Endothelial cell of umbilical vein (primary cell): ENCODE results near the gene HMG20B. TPM values are rescaled to one million over a fixed set of nuclear protein-coding genes. Genes with fewer than 3 reads are reported as not detected.

Experiments
- BruUV-seq: library from RNA; stranded (reverse); fragments of 400-500 nt; replicated peaks from 2 replicates; lab custom pipeline; 2021; lab: Mats Ljungman, UMichigan
- CTCF ChIA-PET: fragments of 300-600, 350-600 bp; sonication (Branson Sonifier 250); formaldehyde crosslinking; loops from one replicate; lab custom pipeline; 2021; ENCODE audit warnings: antibody characterized with exemption, inconsistent platforms; lab: Charles Lee
- POLR2A ChIA-PET: fragments of 300-600, 350-600 bp; sonication (Branson Sonifier 250); formaldehyde crosslinking; loops from one replicate; lab custom pipeline; 2021; ENCODE audit warnings: antibody characterized with exemption, inconsistent platforms; lab: Charles Lee
- DNase-seq: peaks from one replicate; pipeline ENCODE4 v3.0.0-alpha.2; 2011; ENCODE audit warnings: low read depth, low spot score
- FAIRE-seq: peaks from 2 replicates; lab custom pipeline; 2011; peaks lifted over from hg19 to GRCh38; lab: Jason Lieb, UNC
- H2AFZ ChIP-seq: 2 replicates; pipeline ENCODE4 v1.6.0; 2012; ENCODE audit warnings: low read depth, low read length, control low read depth, inconsistent platforms
- H3K27ac ChIP-seq: 2 replicates; pipeline ENCODE4 v1.5.1; 2011; ENCODE audit warnings: low read depth, mild to moderate bottlenecking, control low read depth, low read length, moderate library complexity; ENCODE audit not compliant: insufficient read depth
- H3K27me3 ChIP-seq, 2 experiments: 2 replicates each; pipeline versions ENCODE4 v1.6.0 to v1.6.1; 2011; ENCODE audit warnings: low read length in 2 of 2, mixed read lengths in 1 of 2; ENCODE audit not compliant: control insufficient read depth in 2 of 2, insufficient read depth in 2 of 2
- H3K36me3 ChIP-seq, 2 experiments: 2 replicates in 1 of 2; 3 replicates in 1 of 2; pipeline ENCODE4 v1.5.1; 2011; ENCODE audit warnings: low read length in 2 of 2, mild to moderate bottlenecking in 1 of 2, moderate library complexity in 1 of 2; ENCODE audit not compliant: control insufficient read depth in 2 of 2, insufficient read depth in 2 of 2; ENCODE audit errors: extremely low read depth in 1 of 2
- H3K4me1 ChIP-seq: 3 replicates; pipeline ENCODE4 v1.5.1; 2011; ENCODE audit warnings: mild to moderate bottlenecking, low read length; ENCODE audit not compliant: control insufficient read depth, insufficient read depth; ENCODE audit errors: extremely low read depth
- H3K4me2 ChIP-seq: 2 replicates; pipeline ENCODE4 v1.6.1; 2011; ENCODE audit warnings: low read length, control low read depth, mixed read lengths; ENCODE audit not compliant: insufficient read depth
- H3K4me3 ChIP-seq, 3 experiments: fragments of 200-600 bp in 1 of 3; sonication (generic), shearing (Covaris generic) in 1 of 3; replicated peaks in 1 of 3; 2 replicates each; pipeline ENCODE4 v1.5.1; 2011 to 2016; ENCODE audit warnings: control low read depth in 3 of 3, low read length in 3 of 3, mild to moderate bottlenecking in 2 of 3, inconsistent platforms in 1 of 3, low read depth in 1 of 3, moderate library complexity in 1 of 3; ENCODE audit not compliant: insufficient read depth in 1 of 3
- H3K79me2 ChIP-seq: 2 replicates; pipeline ENCODE4 v1.6.0; 2012; ENCODE audit warnings: low read length, inconsistent platforms; ENCODE audit not compliant: control insufficient read depth, insufficient read depth
- H3K9ac ChIP-seq: replicated peaks from 2 replicates; pipeline ENCODE3; 2011; ENCODE audit warnings: low read length, control low read depth; ENCODE audit not compliant: insufficient read depth; ENCODE audit errors: extremely low read depth
- H3K9me1 ChIP-seq: replicated peaks from 3 replicates; pipeline ENCODE4 v1.6.0; 2011; ENCODE audit warnings: mild to moderate bottlenecking, low read length; ENCODE audit not compliant: control insufficient read depth, insufficient read depth; ENCODE audit errors: extremely low read depth
- H3K9me3 ChIP-seq: replicated peaks from 2 replicates; pipeline ENCODE4 v1.5.1; 2012; ENCODE audit warnings: low read length, inconsistent platforms; ENCODE audit not compliant: control insufficient read depth, insufficient read depth
- H4K20me1 ChIP-seq: replicated peaks from 2 replicates; pipeline ENCODE3; 2011; ENCODE audit warnings: mild to moderate bottlenecking, low read length; ENCODE audit not compliant: control insufficient read depth, insufficient read depth; ENCODE audit errors: extremely low read depth
- EZH2 ChIP-seq: IDR thresholded peaks from 2 replicates; pipeline ENCODE4 v1.6.1; 2012; ENCODE audit warnings: borderline replicate concordance, low read depth, mild to moderate bottlenecking, moderate library complexity, low read length, inconsistent platforms; ENCODE audit not compliant: severe bottlenecking
- FOS ChIP-seq: IDR thresholded peaks from 2 replicates; pipeline ENCODE4 v1.6.1; 2011; ENCODE audit warnings: mild to moderate bottlenecking, low read length, moderate library complexity, borderline replicate concordance; ENCODE audit not compliant: insufficient read depth
- GATA2 ChIP-seq: IDR thresholded peaks from 2 replicates; pipeline ENCODE4 v1.7.0; 2011; ENCODE audit warnings: low read depth, mild to moderate bottlenecking, moderate library complexity, mixed read lengths, low read length; ENCODE audit not compliant: insufficient read length, insufficient read depth
- JUN ChIP-seq: IDR thresholded peaks from 2 replicates; pipeline ENCODE4 v1.6.1; 2011; ENCODE audit warnings: borderline replicate concordance, low read depth; ENCODE audit not compliant: insufficient read length, insufficient read depth
- MYC ChIP-seq: IDR thresholded peaks from one replicate; pipeline ENCODE4 v1.6.1; 2011; ENCODE audit warnings: mild to moderate bottlenecking, low read depth, low read length
- POLR2A ChIP-seq: IDR thresholded peaks from 2 replicates; pipeline ENCODE4 v1.6.1; 2012; ENCODE audit warnings: low read depth, mild to moderate bottlenecking, control low read depth, low read length
- POLR2AphosphoS5 ChIP-seq: IDR thresholded peaks from 2 replicates; pipeline ENCODE4 v1.6.1; 2012; ENCODE audit warnings: low read depth, mild to moderate bottlenecking, control low read depth, low read length, moderate library complexity; ENCODE audit not compliant: insufficient read depth
- dilution Hi-C: fragments of 300-500 bp; cut with MboI; formaldehyde crosslinking; loops from one replicate; pipeline ENCODE4 v1.15.0; 2019; ENCODE audit warnings: low sequenced_read_pairs; ENCODE audit not compliant: extremely low pct_ligation_motif_present
- intact Hi-C: fragments of 100-400 bp; cut with micrococcal nuclease; formaldehyde crosslinking; loops from one replicate; pipeline ENCODE4 v1.10.0; 2022
- polyA plus RNA-seq, 4 experiments: library from polyadenylated mRNA; depleted of rRNA in 3 of 4; stranded (reverse) in 3 of 4; unstranded in 1 of 4; fragments of >200 nt; gene quantifications; 2 replicates each; pipeline versions ENCODE4 v1.2.1 to v1.2.3, GENCODE V29; 2011 to 2012; ENCODE audit warnings: missing spikeins in 1 of 4
- total RNA-seq: library from RNA; stranded (reverse); gene quantifications from 2 replicates; pipeline ENCODE4 v1.2.3, GENCODE V29; 2021
- TF ChIP-seq, protein P1 (sequence below), 2 donors: IDR thresholded peaks; 1 replicate in 1 of 2; 2 replicates in 1 of 2; pipeline ENCODE4 v1.5.1; 2011; ENCODE audit warnings: low read length in 2 of 2, mild to moderate bottlenecking in 2 of 2, moderate library complexity in 2 of 2, control low read depth in 1 of 2, inconsistent platforms in 1 of 2, low read depth in 1 of 2; ENCODE audit not compliant: insufficient read depth in 1 of 2; ENCODE audit errors: extremely low read depth in 1 of 2
- TF ChIP-seq, protein P2 (sequence below): IDR thresholded peaks from 2 replicates; pipeline ENCODE4 v1.6.1; 2011; ENCODE audit not compliant: insufficient read depth, insufficient read length

Gene HMG20B
- total and polyA plus RNA-seq, 2 donors (not counting 3 experiments of a cell fraction or from before 2014, with no cell fraction given): 53.2 to 98.2 TPM

GRCh38 chr19:3535235-3535535, 37.6 kb upstream of the HMG20B start:
- no peaks in the 10 kb centered on the region for H4K20me1 ChIP-seq
- no peak overlapping the region for H2AFZ ChIP-seq
- H3K9me3 ChIP-seq: no peaks in the 10 kb centered on the region
- no peaks in the 10 kb centered on the region for H3K4me1 ChIP-seq
- peaks cover 9 to 46% of the 10 kb centered on the region in 2 experiments for H3K36me3 ChIP-seq
- no peak overlapping the region for H3K27ac ChIP-seq
- CTCF ChIA-PET: interaction anchor here (1.2 kb wide), 1 partner anchor 10 kb away, joined by 3 read pairs; no protein-coding TSS in a partner anchor
- H3K9ac ChIP-seq: no peak overlapping the region
- no peaks in the 10 kb centered on the region for H3K9me1 ChIP-seq
- H3K27me3 ChIP-seq: no peaks in the 10 kb centered on the region
- BruUV-seq: no TSS peak
- no peak overlapping the region for H3K4me3 ChIP-seq
- H3K79me2 ChIP-seq: no peaks in the 10 kb centered on the region
- intact Hi-C loops (no loop called here), dilution Hi-C loops (no loop called here)
- FAIRE-seq (no peak), DNase-seq (no peak)
- H3K4me2 ChIP-seq: no peak overlapping the region
- TF ChIP-seq JUN (no peak), GATA2 (no peak), POLR2AphosphoS5 (no peak), FOS (no peak)
- POLR2A ChIA-PET: no interaction called here

DNA sequence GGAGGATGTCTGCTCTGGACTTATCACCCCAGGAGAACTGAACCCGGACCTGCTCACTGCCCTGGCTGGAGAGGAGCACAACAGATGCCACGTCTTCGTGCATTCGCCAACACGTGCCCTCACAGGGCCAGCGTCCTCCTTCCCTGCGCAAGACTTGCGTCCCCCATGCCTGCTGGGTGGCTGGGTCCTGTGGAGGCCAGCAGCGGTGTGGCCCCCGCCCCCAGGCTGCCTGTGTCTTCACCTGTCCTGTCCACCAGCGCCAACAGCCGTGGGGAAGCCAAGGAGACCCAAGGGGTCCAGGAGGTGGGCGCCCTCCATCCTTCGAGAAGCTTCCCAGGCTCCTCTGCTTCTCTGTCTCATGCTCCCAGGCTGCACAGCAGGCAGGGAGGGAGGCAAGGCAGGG, 37.2 kb upstream of the HMG20B start:
- no peaks in the 10 kb centered on the region for H3K4me1 ChIP-seq
- dilution Hi-C loops (no loop called here), intact Hi-C loops (no loop called here)
- no peak overlapping the region for H3K27ac ChIP-seq
- H3K36me3 ChIP-seq: peaks cover 9 to 44% of the 10 kb centered on the region in 2 experiments
- no peak overlapping the region for H3K9ac ChIP-seq
- H3K4me2 ChIP-seq: no peak overlapping the region
- H3K4me3 ChIP-seq: no peak overlapping the region
- FAIRE-seq: no peak
- no peak for DNase-seq
- H3K9me1 ChIP-seq: no peaks in the 10 kb centered on the region
- no peaks in the 10 kb centered on the region for H3K27me3 ChIP-seq
- TF ChIP-seq POLR2A: no peak
- no peak for TF ChIP-seq POLR2AphosphoS5
- TF ChIP-seq, protein P1, sequence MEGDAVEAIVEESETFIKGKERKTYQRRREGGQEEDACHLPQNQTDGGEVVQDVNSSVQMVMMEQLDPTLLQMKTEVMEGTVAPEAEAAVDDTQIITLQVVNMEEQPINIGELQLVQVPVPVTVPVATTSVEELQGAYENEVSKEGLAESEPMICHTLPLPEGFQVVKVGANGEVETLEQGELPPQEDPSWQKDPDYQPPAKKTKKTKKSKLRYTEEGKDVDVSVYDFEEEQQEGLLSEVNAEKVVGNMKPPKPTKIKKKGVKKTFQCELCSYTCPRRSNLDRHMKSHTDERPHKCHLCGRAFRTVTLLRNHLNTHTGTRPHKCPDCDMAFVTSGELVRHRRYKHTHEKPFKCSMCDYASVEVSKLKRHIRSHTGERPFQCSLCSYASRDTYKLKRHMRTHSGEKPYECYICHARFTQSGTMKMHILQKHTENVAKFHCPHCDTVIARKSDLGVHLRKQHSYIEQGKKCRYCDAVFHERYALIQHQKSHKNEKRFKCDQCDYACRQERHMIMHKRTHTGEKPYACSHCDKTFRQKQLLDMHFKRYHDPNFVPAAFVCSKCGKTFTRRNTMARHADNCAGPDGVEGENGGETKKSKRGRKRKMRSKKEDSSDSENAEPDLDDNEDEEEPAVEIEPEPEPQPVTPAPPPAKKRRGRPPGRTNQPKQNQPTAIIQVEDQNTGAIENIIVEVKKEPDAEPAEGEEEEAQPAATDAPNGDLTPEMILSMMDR (IDR thresholded peaks at IDR 0.05; ENCODE audit: extremely low read depth in 1 of 2, insufficient read depth in 1 of 2, low read depth in 1 of 2, low read length in 2 of 2): no peak
- TF ChIP-seq, protein P2, sequence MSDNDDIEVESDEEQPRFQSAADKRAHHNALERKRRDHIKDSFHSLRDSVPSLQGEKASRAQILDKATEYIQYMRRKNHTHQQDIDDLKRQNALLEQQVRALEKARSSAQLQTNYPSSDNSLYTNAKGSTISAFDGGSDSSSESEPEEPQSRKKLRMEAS: no peak
- TF ChIP-seq EZH2: no peak
- no peak for TF ChIP-seq GATA2
- TF ChIP-seq JUN: no peak
- TF ChIP-seq FOS: no peak
- no peak for TF ChIP-seq MYC
- no peak overlapping the region for H2AFZ ChIP-seq
- BruUV-seq: no TSS peak
- no peaks in the 10 kb centered on the region for H4K20me1 ChIP-seq
- POLR2A ChIA-PET: no interaction called here
- CTCF ChIA-PET: no interaction called here
- no peaks in the 10 kb centered on the region for H3K9me3 ChIP-seq
- no peaks in the 10 kb centered on the region for H3K79me2 ChIP-seq
